AG09309 (cell line): ENCODE data around the gene HP.

Experiments
- DNase-seq: peaks from one replicate; pipeline ENCODE4 v3.0.0-alpha.2; 2010; ENCODE audit warnings: low read depth
- H3K4me3 ChIP-seq: 2 replicates; pipeline ENCODE4 v1.5.1; 2011; ENCODE audit warnings: mild to moderate bottlenecking, low read depth, low read length, moderate library complexity; ENCODE audit not compliant: control insufficient read depth
- CTCF ChIP-seq: IDR thresholded peaks from 2 replicates; pipeline ENCODE4 v1.5.1; 2011; ENCODE audit warnings: mild to moderate bottlenecking, low read depth, low read length, inconsistent platforms; ENCODE audit not compliant: insufficient read depth, control insufficient read depth; ENCODE audit errors: missing control alignments

Gene HP

GRCh38 chr16:72025404-72026114 is 28.7 kb upstream of the HP start:
- no peak for TF ChIP-seq CTCF
- H3K4me3 ChIP-seq = no peak overlapping the region
- DNase-seq = no peak

GRCh38 chr16:72027669-72028378 is 26.5 kb upstream of the HP start:
- no peak for TF ChIP-seq CTCF
- no peak overlapping the region for H3K4me3 ChIP-seq
- no peak for DNase-seq

GRCh38 chr16:72029567-72030271 is 24.6 kb upstream of the HP start:
- no peak for TF ChIP-seq CTCF
- DNase-seq = no peak
- no peak overlapping the region for H3K4me3 ChIP-seq

- no peak overlapping the region for H3K4me3 ChIP-seq
- no peak for DNase-seq
- no peak for TF ChIP-seq CTCF
Measured at GRCh38 chr16:72033437-72033836, 20.9 kb upstream of the HP start.

GRCh38 chr16:72036098-72036497 is 18.2 kb upstream of the HP start:
- no peak for TF ChIP-seq CTCF
- no peak for DNase-seq
- no peak overlapping the region for H3K4me3 ChIP-seq

GRCh38 chr16:72042157-72042660 is 12.1 kb upstream of the HP start:
- TF ChIP-seq CTCF = no peak
- no peak overlapping the region for H3K4me3 ChIP-seq
- DNase-seq = no peak
